GM18861 (cell line): ENCODE results near the gene ADAT3.

ENCODE experiments used
- ATAC-seq: cut with Tn5 transposase; IDR thresholded peaks from one replicate; pipeline ENCODE4 v1.9.1; 2021; ENCODE audit not compliant: unreplicated experiment

The ADAT3 gene

GRCh38 chr19:1905110-1905862 lies at the start of gene ADAT3, which contains the start of gene SCAMP4:
TSS of gene ADAT3 (plus strand) at chr19:1905399. CDS start at chr19:1912048, 6,649 bp downstream.
TSS of gene SCAMP4 (plus strand) at chr19:1905399. CDS start at chr19:1915020, 9,621 bp downstream.
- peak; percentile 65 for ATAC-seq

- peak; percentile 0 for ATAC-seq
Measured at GRCh38 chr19:1855828-1856255, 49.4 kb upstream of the ADAT3 start.

- no peak for ATAC-seq
Measured at GRCh38 chr19:1856345-1856697, 48.9 kb upstream of the ADAT3 start.

GRCh38 chr19:1856698-1857603 lies 48.2 kb upstream of the ADAT3 start:
- ATAC-seq = no peak

- no peak for ATAC-seq
Measured at GRCh38 chr19:1857648-1858326, 47.4 kb upstream of the ADAT3 start.

GRCh38 chr19:1858412-1859081 lies 46.7 kb upstream of the ADAT3 start:
- no peak for ATAC-seq

GRCh38 chr19:1859331-1859781 lies 45.8 kb upstream of the ADAT3 start:
- no peak for ATAC-seq

GRCh38 chr19:1860042-1860775 lies 45.0 kb upstream of the ADAT3 start:
- ATAC-seq = no peak

- no peak for ATAC-seq
Measured at GRCh38 chr19:1860821-1861598, 44.2 kb upstream of the ADAT3 start.

- ATAC-seq = no peak
Measured at GRCh38 chr19:1861599-1862031, 43.6 kb upstream of the ADAT3 start.

- no peak for ATAC-seq
Measured at GRCh38 chr19:1862068-1862423, 43.2 kb upstream of the ADAT3 start.

GRCh38 chr19:1862424-1863327 lies 42.5 kb upstream of the ADAT3 start:
- ATAC-seq = no peak

GRCh38 chr19:1863328-1863637 lies 41.9 kb upstream of the ADAT3 start, which contains the start of gene KLF16:
TSS of gene KLF16 (minus strand) at chr19:1863579. CDS start at chr19:1863497, 82 bp downstream.
- ATAC-seq = no peak

GRCh38 chr19:1863638-1864479 lies 41.3 kb upstream of the ADAT3 start:
- ATAC-seq = peak; percentile 46

- peak; percentile 24 for ATAC-seq
Measured at GRCh38 chr19:1864480-1865171, 40.6 kb upstream of the ADAT3 start.

- no peak for ATAC-seq
Measured at GRCh38 chr19:1865172-1866010, 39.8 kb upstream of the ADAT3 start.
